Stimulated activated CD4-positive, alpha-beta T cell treated with anti-CD3 and anti-CD28 coated beads, TNF-alpha, amount 100 ng/mL, for 24 hours (primary cell): ENCODE measurements around the gene NEGR1.

Source experiments
- DNase-seq, 3 experiments: peaks; one replicate each; pipeline ENCODE4 v3.0.0-alpha.2; 2020; ENCODE audit warnings: low read depth in 3 of 3

The NEGR1 gene

GRCh38 chr1:71488555-71489252 is 793.6 kb downstream of the NEGR1 start:
- no peak for DNase-seq

GRCh38 chr1:71473331-71473730 is 809.0 kb downstream of the NEGR1 start:
- DNase-seq, result no peak

- no peak for DNase-seq
Measured at GRCh38 chr1:71465093-71465492, 817.2 kb downstream of the NEGR1 start.

- no peak for DNase-seq
Measured at GRCh38 chr1:71464016-71464415, 818.3 kb downstream of the NEGR1 start.

- DNase-seq, result no peak
Measured at GRCh38 chr1:71463144-71463543, 819.2 kb downstream of the NEGR1 start.

GRCh38 chr1:71462247-71462646 is 820.1 kb downstream of the NEGR1 start:
- no peak for DNase-seq

- DNase-seq, result no peak
Measured at GRCh38 chr1:71461416-71461815, 820.9 kb downstream of the NEGR1 start.

GRCh38 chr1:71448444-71448843 is 833.9 kb downstream of the NEGR1 start:
- no peak for DNase-seq

GRCh38 chr1:71438626-71439025 is 843.7 kb downstream of the NEGR1 start:
- no peak for DNase-seq

GRCh38 chr1:71435951-71436350 is 846.4 kb downstream of the NEGR1 start:
- DNase-seq, result no peak

- DNase-seq, result no peak
Measured at GRCh38 chr1:71434240-71434639, 848.1 kb downstream of the NEGR1 start.

GRCh38 chr1:71428029-71428428 is 854.3 kb downstream of the NEGR1 start:
- no peak for DNase-seq

- DNase-seq, result no peak
Measured at GRCh38 chr1:71427066-71427465, 855.3 kb downstream of the NEGR1 start.

GRCh38 chr1:71424536-71424935 is 857.8 kb downstream of the NEGR1 start:
- DNase-seq, result no peak

GRCh38 chr1:71422221-71422620 is 860.1 kb downstream of the NEGR1 start:
- DNase-seq, result no peak

GRCh38 chr1:71417421-71417820 is 864.9 kb downstream of the NEGR1 start:
- no peak for DNase-seq

- DNase-seq, result no peak
Measured at GRCh38 chr1:71414179-71414578, 868.2 kb downstream of the NEGR1 start.

GRCh38 chr1:71413441-71414175 is 868.7 kb downstream of the NEGR1 start:
- no peak for DNase-seq

GRCh38 chr1:71400050-71400449 is 882.3 kb downstream of the NEGR1 start:
- no peak for DNase-seq

GRCh38 chr1:71399594-71399993 is 882.7 kb downstream of the NEGR1 start:
- DNase-seq, result no peak

- DNase-seq, result no peak
Measured at GRCh38 chr1:71393301-71393700, 889.0 kb downstream of the NEGR1 start.

GRCh38 chr1:71390518-71390917 is 891.8 kb downstream of the NEGR1 start:
- no peak for DNase-seq

GRCh38 chr1:71377886-71378285 is 904.5 kb downstream of the NEGR1 start:
- no peak for DNase-seq
